Hair follicle dermal papilla cell (primary cell): Measurements from ENCODE around the gene SPIN2A. TPM values are rescaled to one million over a fixed set of nuclear protein-coding genes. Genes with fewer than 3 reads are reported as not detected.

Experiments
- total RNA-seq: library from RNA; depleted of rRNA; stranded (reverse); fragments of >200 nt; gene quantifications from 2 replicates; pipeline ENCODE4 v1.2.3, GENCODE V29; 2012

SPIN2A gene
- 2.2 and 3.4 TPM in 2 replicates for total RNA-seq

DNA sequence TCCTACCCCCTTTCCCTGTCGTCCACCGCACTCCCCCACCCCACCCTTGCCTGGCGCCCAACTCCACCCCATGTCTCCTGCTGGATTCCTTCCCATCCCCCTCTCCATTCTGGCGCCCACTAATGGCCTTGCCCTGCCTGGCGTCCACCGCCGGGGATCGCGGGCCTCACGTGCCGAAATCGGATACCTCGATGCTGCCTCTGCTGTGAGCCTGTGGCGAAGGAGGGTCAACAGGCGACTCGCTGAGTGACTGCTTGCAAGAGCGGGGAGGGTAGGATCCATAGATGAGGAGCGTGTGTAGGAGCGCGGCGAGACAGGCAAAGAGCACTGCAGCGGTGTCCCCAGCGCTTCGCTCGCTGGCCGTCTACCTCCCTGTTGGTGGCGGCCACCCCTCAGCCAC lies at the start of gene SPIN2A:
Gene SPIN2A (minus strand): TSS at position 325 of the 400 bp plus-strand sequence. CDS start 800 bp downstream, outside the sequence.

DNA sequence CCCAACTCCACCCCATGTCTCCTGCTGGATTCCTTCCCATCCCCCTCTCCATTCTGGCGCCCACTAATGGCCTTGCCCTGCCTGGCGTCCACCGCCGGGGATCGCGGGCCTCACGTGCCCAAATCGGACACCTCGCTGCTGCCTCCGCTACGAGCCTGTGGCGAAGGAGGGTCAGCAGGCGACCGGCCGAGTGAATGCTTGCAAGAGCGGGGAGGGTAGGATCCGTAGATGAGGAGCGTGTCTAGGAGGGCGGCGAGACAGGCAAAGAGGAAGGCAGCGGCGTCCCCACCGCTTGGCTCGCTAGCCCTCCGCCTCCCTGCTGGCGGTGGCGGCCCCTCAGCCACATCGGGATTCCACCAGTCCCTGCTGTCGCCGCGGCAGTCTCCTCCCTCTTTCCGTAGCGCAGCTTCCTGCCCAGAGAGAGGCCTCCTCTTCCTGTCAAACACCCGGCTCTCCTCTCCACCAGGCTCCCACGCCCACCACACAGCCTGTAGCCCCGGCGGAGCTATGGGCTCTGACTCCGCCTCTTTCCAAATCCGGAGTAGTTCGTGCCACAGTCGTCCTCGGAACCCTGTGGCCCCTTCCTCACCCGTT lies 15.9 kb downstream of the SPIN2A start, which contains the start of gene SPIN2B:
Gene SPIN2B (minus strand): TSS at position 387 of the 594 bp plus-strand sequence.

Other genes with a start within 250 kb of the SPIN2A start
- 8.6 and 9.2 TPM in 2 replicates for gene SPIN3, start 141.9 kb downstream of the SPIN2A start, total RNA-seq
- 6.5 and 7.7 TPM in 2 replicates for gene SPIN2B, start 15.8 kb downstream of the SPIN2A start, total RNA-seq
- 0.24 and 0.32 TPM in 2 replicates for gene FAAH2, start 149.3 kb upstream of the SPIN2A start, total RNA-seq